GM19238 (cell line): ENCODE results near the gene BICC1.

Experiments used
- DNase-seq: peaks from one replicate; pipeline ENCODE4 v3.0.0; 2011; ENCODE audit warnings: low spot score; ENCODE audit not compliant: insufficient read length

The BICC1 gene

DNA sequence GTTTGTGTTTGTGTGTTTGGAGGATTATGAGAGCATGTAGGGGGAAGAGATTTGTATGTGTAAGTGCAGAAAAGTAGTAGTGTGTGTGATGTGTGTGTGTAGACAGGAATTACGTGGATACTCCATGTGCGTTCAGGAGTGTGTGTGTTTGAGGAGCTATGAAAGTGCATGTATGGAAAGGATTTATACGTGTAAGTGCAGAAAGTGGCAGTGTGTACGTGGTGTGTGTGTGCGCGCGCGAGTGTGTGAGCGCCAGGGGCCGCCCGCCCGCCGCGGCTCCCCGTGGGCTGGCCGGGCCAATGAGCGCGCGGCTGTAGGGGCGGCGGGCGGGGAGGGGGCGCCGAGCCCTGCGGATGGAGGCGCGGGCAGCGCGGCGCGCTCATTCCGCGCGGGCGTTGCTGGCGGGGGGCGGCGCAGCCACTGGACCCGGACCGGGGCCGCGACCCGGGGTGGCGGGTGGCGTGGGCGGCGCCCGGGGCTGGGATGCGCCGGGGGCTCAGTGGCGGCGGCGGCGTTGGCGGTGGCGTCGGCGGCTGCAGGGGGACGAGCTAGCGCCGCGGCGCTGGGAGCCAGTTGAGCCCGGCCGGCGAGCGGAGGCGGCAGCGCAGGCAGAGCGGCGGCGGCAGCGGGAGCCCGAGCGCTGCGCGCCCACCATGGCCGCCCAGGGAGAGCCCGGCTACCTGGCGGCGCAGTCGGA is at the start of gene BICC1:
BICC1 (plus strand) TSS at position 382 of the 697 bp plus-strand sequence; CDS start at position 654, 272 bp downstream.
- no peak for DNase-seq

- DNase-seq: no peak
Observed at GRCh38 chr10:58464956-58465355, 47.7 kb upstream of the BICC1 start.

DNA sequence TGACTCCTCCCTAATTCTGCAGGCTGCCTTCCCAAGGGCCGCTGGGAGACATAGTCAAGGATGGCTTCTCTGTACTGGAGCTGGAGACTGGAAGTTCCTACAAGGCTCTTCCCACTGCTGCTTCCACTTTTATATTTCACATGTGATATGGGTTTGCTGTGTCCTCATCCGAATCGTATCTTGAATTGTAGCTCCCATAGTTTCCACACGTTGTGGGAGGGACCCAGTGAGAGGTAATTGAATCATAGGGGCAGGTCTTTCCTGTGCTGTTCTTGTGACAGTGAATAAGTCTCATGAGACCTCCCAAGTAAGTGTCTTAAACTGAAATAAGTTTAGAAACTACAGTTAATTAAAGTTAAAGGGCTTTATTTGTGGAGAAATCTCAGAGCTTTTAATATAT is 47.0 kb upstream of the BICC1 start:
- no peak for DNase-seq

- no peak for DNase-seq
Observed at GRCh38 chr10:58467931-58468635, 44.6 kb upstream of the BICC1 start.

- DNase-seq: no peak
Observed at GRCh38 chr10:58473976-58474375, 38.7 kb upstream of the BICC1 start.

DNA sequence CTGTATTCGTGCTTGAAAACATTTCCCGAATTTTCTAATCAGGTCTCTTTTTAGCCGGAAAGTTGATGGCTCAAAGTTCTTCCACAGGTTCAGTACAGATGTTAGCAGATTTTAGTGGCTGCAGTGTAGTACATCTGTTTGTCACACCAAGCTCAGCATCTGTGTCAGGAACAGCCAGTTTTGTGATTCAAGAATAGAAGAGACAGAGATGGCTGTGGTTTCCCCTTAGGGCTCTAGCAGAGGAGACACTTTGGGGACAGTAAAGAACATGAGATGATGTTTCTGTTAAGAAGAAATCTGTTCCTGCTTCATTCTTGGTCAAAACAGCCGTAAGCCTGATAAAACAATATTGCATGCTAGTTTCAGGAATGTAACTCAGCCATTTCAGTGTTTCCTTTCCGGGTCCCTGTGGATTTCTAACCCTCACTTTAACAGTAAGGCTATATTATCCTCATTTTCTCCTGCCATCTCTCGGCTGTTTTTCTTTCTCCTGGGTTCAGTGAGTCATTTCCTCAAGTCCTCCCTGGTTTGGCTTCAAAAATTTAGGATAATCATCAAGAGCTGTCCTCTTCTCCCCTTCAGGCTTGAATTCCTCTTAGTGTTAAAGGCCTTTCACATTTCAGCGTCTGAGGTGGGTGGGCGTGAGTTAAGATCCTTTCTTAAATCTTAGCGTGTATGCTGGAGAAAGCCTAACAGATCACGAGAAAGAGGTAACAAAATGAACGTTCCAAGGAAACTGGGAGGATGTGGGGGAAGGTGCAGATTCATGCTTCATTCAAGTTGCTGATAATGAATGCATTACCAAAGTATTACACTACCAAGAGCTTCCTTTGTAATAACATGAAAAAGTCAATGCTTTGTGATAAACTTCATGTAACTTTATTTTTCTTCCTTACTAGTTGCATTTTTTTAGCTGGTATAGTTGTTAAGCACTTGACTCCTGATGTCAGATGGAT is 37.1 kb upstream of the BICC1 start:
- no peak for DNase-seq

DNA sequence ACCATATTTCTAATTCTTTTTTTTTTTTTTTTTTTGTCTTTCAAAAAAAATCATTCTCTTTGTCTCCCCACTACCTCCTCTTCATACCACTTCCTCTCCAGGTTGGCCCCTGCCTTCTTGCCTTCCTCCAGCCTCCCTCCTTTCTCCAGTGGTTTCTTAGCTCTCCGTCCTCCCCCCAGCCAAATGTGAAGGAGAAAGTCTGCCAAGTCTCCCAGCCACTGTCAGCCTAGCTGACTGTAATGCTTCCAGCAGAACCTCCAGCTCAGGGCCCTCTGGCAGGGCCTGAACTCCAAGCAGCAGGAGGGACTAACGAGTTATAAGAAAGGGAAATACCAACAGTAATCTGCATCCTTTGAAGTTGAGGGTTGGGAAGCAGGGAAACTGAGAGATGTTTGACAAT is 35.5 kb upstream of the BICC1 start:
- no peak for DNase-seq

DNA sequence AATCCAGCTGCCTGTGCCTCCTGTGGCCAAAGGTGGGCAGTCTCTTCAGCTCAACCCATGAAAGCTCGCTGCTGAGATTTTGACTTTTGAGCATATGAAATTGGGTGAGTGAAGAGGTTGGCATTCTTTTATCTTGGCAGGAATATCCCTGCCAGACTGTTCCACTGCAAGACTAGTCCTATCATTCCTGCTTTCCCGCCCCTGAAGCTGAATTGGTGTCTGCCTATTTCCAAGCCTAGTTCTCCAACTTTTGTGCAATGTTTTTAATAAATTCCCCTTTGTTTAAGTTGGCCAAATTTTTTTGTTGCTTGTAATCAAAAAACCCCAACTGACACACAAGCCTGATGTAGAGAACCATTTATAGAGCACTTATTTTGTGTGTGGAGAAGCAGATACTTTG is 34.8 kb upstream of the BICC1 start:
- DNase-seq: no peak

GRCh38 chr10:58479045-58479444 is 33.6 kb upstream of the BICC1 start:
- DNase-seq: no peak

GRCh38 chr10:58480321-58480720 is 32.4 kb upstream of the BICC1 start:
- no peak for DNase-seq

- no peak for DNase-seq
Observed at GRCh38 chr10:58481569-58482109, 31.0 kb upstream of the BICC1 start.

DNA sequence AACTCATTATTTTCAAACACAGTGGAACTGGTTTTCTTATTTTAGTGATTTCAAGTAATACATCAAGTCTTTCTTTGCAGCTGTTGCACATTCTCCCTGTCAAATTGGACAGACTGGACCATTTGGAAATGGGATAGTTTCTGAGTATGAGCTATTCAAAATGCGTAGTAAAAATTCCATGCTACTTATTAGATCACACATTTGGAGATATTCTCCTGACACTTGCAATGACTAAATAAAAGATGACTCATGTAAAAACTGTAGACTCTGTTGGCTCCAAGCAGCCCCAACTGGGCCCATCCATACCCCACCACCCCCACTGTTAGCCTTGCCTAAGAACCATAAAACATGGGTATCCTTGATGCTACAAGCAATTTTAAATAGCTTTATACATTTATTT is 25.9 kb upstream of the BICC1 start:
- no peak for DNase-seq

- no peak for DNase-seq
Observed at GRCh38 chr10:58488921-58489320, 23.8 kb upstream of the BICC1 start.

- DNase-seq: no peak
Observed at GRCh38 chr10:58502956-58503355, 9.7 kb upstream of the BICC1 start.

- no peak for DNase-seq
Observed at GRCh38 chr10:58508316-58508715, 4.4 kb upstream of the BICC1 start.

- no peak for DNase-seq
Observed at GRCh38 chr10:58511765-58512490, 744 bp upstream of the BICC1 start.

GRCh38 chr10:58513188-58514110 is 777 bp downstream of the BICC1 start:
- no peak for DNase-seq

GRCh38 chr10:58514111-58514770 is 1.6 kb downstream of the BICC1 start:
- no peak for DNase-seq

- DNase-seq: no peak
Observed at GRCh38 chr10:58515291-58515941, 2.7 kb downstream of the BICC1 start.
